Stomach (tissue), 9 donors: Measurements from ENCODE around the gene SMARCA4. TPM values are rescaled to one million over a fixed set of nuclear protein-coding genes. Genes with fewer than 3 reads are reported as not detected.
"Not testable (repeated sequence)": the region's sequence is repeated elsewhere in the genome, so short reads cannot be mapped to it uniquely, and the experiment has no call there.

Experiments used
- DNase-seq, 2 donors: peaks; one replicate each; pipeline versions ENCODE4 v3.0.0 to v3.0.0-alpha.2; 2013 to 2019
- H3K27ac ChIP-seq, 5 donors: fragments of 200-600 bp in 4 of 5; sonication (generic) in 4 of 5; one replicate each; pipeline ENCODE4 v1.5.1; 2013 to 2019; ENCODE audit warnings: mild to moderate bottlenecking in 1 of 5, moderate library complexity in 1 of 5
- H3K27me3 ChIP-seq, 3 donors: fragments of 200-600 bp; sonication (generic); one replicate each; pipeline ENCODE4 v1.5.1; 2017 to 2019; ENCODE audit warnings: mixed run types in 1 of 3
- H3K36me3 ChIP-seq, 4 donors: fragments of 200-600 bp; sonication (generic); 1 replicate in 3 of 4; 2 replicates in 1 of 4; pipeline ENCODE4 v1.5.1; 2016 to 2019
- H3K4me1 ChIP-seq, 4 donors: fragments of 200-600 bp; sonication (generic); one replicate each; pipeline ENCODE4 v1.5.1; 2016 to 2019
- H3K4me3 ChIP-seq, 4 donors: fragments of 200-600 bp; sonication (generic) in 3 of 4; one replicate each; pipeline ENCODE4 v1.5.1; 2016 to 2019; ENCODE audit warnings: mild to moderate bottlenecking in 1 of 4
- H3K9me3 ChIP-seq, 4 donors: fragments of 200-600 bp; sonication (generic); one replicate each; pipeline ENCODE4 v1.5.1; 2016 to 2019
- CTCF ChIP-seq, 7 experiments: fragments of 450-650 bp in 4 of 7; fragments of 200-600 bp in 3 of 7; sonication (generic) in 3 of 7; IDR thresholded peaks; one replicate each; pipeline ENCODE4 v1.5.1; 2016 to 2019; ENCODE audit warnings: antibody characterized with exemption in 7 of 7, control low read depth in 2 of 7, mild to moderate bottlenecking in 1 of 7
- EP300 ChIP-seq: sonication (generic); formaldehyde crosslinking; IDR thresholded peaks from one replicate; pipeline ENCODE4 v1.6.1; 2017; ENCODE audit warnings: antibody characterized with exemption
- POLR2A ChIP-seq, 4 donors: fragments of 450-650 bp; IDR thresholded peaks; one replicate each; pipeline ENCODE4 v1.6.1; 2016; ENCODE audit warnings: antibody characterized with exemption in 4 of 4, control low read depth in 2 of 4, mild to moderate bottlenecking in 1 of 4, moderate library complexity in 1 of 4
- POLR2AphosphoS5 ChIP-seq, 3 donors: sonication (generic); formaldehyde crosslinking; IDR thresholded peaks; one replicate each; pipeline ENCODE4 v1.6.1; 2016; ENCODE audit warnings: antibody characterized with exemption in 3 of 3
- WGBS, 5 donors: extraction: QIAGEN DNeasy Blood & Tissue Kit in 3 of 5; methylation state at CpG; one replicate each; pipeline versions ENCODE4 v1.1.5 to v1.1.7; 2013 to 2018; 5-methylcytosine and 5-hydroxymethylcytosine counted together
- intact Hi-C: fragments of 100-400 bp; cut with DNase I; formaldehyde crosslinking; loops from one replicate; pipeline ENCODE4 v1.15.1; 2023; ENCODE audit warnings: low total_unique reads
- polyA plus RNA-seq, 3 donors: library from polyadenylated mRNA; stranded (reverse); fragments of 200-250 nt; gene quantifications; one replicate each; pipeline ENCODE4 v1.2.3, GENCODE V29; 2013
- total RNA-seq, 5 donors: library from RNA; depleted of rRNA; stranded (reverse); fragments of >200 nt; gene quantifications; one replicate each; pipeline versions ENCODE4 v1.1.0 to v1.2.3, GENCODE V29; 2014 to 2016
- donor health status: healthy with polysubstance abuse.
- donor health status: Bipolar disorder and iron deficiency.
- donor health status: healthy.

SMARCA4 gene
- total and polyA plus RNA-seq, 8 donors = 28.6 to 158 (median 60.9) TPM

GRCh38 chr19:11090014-11090263 lies 129.1 kb downstream of the SMARCA4 start:
- peaks cover 57 to 84% (median 68%) of the 10 kb centered on the region in 4 donors for H3K4me1 ChIP-seq
- H3K9me3 ChIP-seq, intact Hi-C loops, H3K27me3 ChIP-seq, DNase-seq: not testable (repeated sequence)
- H3K27ac ChIP-seq = peak overlapping the region; percentile 90 to 100 (median 98)
- H3K36me3 ChIP-seq = peaks cover 0 to 12% (median 5%) of the 10 kb centered on the region in 4 donors
- H3K4me3 ChIP-seq = peak overlapping the region; percentile 62 to 67 (median 64)
- WGBS, 5 donors = 0 to 1% (median 1%) methylated on average over 11 to 15 of the region's 15 CpGs
- peak in 1 of 4 donors; percentile 48 for TF ChIP-seq POLR2A (IDR thresholded peaks at IDR 0.05)

GRCh38 chr19:11090264-11090996 lies 129.6 kb downstream of the SMARCA4 start:
- H3K36me3 ChIP-seq = peaks cover 0 to 12% (median 5%) of the 10 kb centered on the region in 4 donors
- H3K27me3 ChIP-seq = no peaks in the 10 kb centered on the region
- peak overlapping the region; percentile 90 to 100 (median 98) for H3K27ac ChIP-seq
- 0 to 1% (median 0%) methylated on average over 32 to 64 of the region's 64 CpGs for WGBS, 5 donors
- H3K9me3 ChIP-seq = no peaks in the 10 kb centered on the region
- TF ChIP-seq CTCF (IDR thresholded peaks at IDR 0.05) (no peak), POLR2AphosphoS5 (IDR thresholded peaks at IDR 0.05) (peak; percentile 88 to 99 (median 98)), EP300 (no peak), POLR2A (IDR thresholded peaks at IDR 0.05) (peak in 2 of 4 donors; percentile 88 to 91)
- peak; percentile 99 for DNase-seq
- peaks cover 59 to 84% (median 68%) of the 10 kb centered on the region in 4 donors for H3K4me1 ChIP-seq
- peak overlapping the region; percentile 62 to 67 (median 64) for H3K4me3 ChIP-seq
- intact Hi-C loops = no loop called here

GRCh38 chr19:11090997-11091702 lies 130.3 kb downstream of the SMARCA4 start:
- H3K4me1 ChIP-seq = peaks cover 58 to 84% (median 68%) of the 10 kb centered on the region in 4 donors

GRCh38 chr19:11091703-11092153 lies 130.9 kb downstream of the SMARCA4 start:
- H3K36me3 ChIP-seq = peaks cover 0 to 23% (median 5%) of the 10 kb centered on the region in 4 donors
- no peaks in the 10 kb centered on the region for H3K9me3 ChIP-seq
- 4 to 21% (median 6%) methylated on average over 8 of the region's 8 CpGs for WGBS, 5 donors
- peak; percentile 67 to 88 for DNase-seq
- H3K4me3 ChIP-seq = peak overlapping the region; percentile 62 to 67 (median 64)
- TF ChIP-seq CTCF (IDR thresholded peaks at IDR 0.05) = no peak
- peak; percentile 36 to 92 (median 83) for TF ChIP-seq POLR2AphosphoS5 (IDR thresholded peaks at IDR 0.05)
- H3K27ac ChIP-seq = peak overlapping the region; percentile 90 to 100 (median 98)
- peaks cover 62 to 86% (median 70%) of the 10 kb centered on the region in 4 donors for H3K4me1 ChIP-seq
- H3K27me3 ChIP-seq = no peaks in the 10 kb centered on the region
- intact Hi-C loops = no loop called here

More at GRCh38 chr19:11090997-11091702, 130.3 kb downstream of the SMARCA4 start:
- H3K9me3 ChIP-seq = no peaks in the 10 kb centered on the region
- no peaks in the 10 kb centered on the region for H3K27me3 ChIP-seq
- H3K36me3 ChIP-seq = peaks cover 0 to 18% (median 5%) of the 10 kb centered on the region in 4 donors
- H3K4me3 ChIP-seq = peak overlapping the region; percentile 62 to 67 (median 64)
- H3K27ac ChIP-seq = peak overlapping the region; percentile 90 to 100 (median 98)
- whole genome bisulfite sequencing, 5 donors = 11 to 26% (median 15%) methylated on average over 11 of the region's 11 CpGs
- intact Hi-C loops = no loop called here
- DNase-seq = peak in 1 of 2 donors; percentile 41
- TF ChIP-seq EP300 = no peak

GRCh38 chr19:11092181-11092538 lies 131.3 kb downstream of the SMARCA4 start:
- intact Hi-C loops = no loop called here
- no peak for TF ChIP-seq EP300
- Histone ChIP-seq H3K27me3 (no peaks in the 10 kb centered on the region), H3K27ac (peak overlapping the region; percentile 90 to 100 (median 98)), H3K4me1 (peaks cover 62 to 86% (median 71%) of the 10 kb centered on the region in 4 donors), H3K4me3 (peak overlapping the region; percentile 62 to 67 (median 64)), H3K9me3 (no peaks in the 10 kb centered on the region), H3K36me3 (peaks cover 0 to 26% (median 5%) of the 10 kb centered on the region in 4 donors)
- WGBS, 5 donors = 11 to 31% (median 20%) methylated on average over 6 of the region's 6 CpGs
- DNase-seq = peak in 1 of 2 donors; percentile 79
